CD4-positive, alpha-beta T cell treated with Interleukin-12 subunit alpha and Interleukin-12 subunit beta, for 1 hour (primary cell): ENCODE data around the gene ROPN1L.
"Not testable (repeated sequence)": the region's sequence is repeated elsewhere in the genome, so short reads cannot be mapped to it uniquely, and the experiment has no call there.

Experiments used
- DNase-seq: peaks from one replicate; pipeline ENCODE4 v3.0.0-alpha.2; 2020

Gene ROPN1L

DNA sequence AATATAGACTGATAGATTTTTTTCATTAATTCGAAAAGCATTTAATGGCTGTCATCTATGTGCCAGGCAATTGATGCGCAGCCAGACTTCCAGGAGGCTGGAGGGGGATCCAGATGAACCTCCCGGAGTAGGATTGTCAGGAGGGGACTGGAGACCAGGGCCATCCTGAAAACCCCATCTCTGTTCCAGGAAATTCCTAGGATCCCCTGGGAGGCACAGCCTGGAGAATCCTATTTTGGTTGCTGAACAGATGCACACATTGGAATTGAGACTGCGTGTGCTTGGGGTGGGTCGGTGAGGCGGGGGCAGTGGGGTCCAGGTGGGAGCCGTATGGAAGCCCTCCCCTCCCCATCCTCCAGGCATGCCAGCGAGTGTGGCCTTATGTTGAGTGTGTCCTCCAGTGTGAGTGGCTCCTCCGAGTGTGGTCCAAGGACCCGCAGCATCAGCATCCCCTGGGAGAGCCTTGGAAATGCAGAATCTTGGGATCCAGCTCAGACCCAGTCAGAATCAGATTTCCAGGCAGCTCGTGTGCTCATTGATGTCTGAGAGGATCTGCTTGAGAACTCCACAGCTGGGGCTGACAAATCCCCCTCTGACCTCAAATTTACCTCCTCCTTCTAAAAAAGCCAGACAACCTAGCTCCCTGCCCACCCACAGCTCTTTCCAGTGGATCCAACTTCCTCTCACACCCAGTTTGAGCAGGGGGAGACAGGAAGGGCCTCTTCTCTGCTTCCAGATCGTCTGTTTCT lies 38.7 kb downstream of the ROPN1L start:
- no peak for DNase-seq

DNA sequence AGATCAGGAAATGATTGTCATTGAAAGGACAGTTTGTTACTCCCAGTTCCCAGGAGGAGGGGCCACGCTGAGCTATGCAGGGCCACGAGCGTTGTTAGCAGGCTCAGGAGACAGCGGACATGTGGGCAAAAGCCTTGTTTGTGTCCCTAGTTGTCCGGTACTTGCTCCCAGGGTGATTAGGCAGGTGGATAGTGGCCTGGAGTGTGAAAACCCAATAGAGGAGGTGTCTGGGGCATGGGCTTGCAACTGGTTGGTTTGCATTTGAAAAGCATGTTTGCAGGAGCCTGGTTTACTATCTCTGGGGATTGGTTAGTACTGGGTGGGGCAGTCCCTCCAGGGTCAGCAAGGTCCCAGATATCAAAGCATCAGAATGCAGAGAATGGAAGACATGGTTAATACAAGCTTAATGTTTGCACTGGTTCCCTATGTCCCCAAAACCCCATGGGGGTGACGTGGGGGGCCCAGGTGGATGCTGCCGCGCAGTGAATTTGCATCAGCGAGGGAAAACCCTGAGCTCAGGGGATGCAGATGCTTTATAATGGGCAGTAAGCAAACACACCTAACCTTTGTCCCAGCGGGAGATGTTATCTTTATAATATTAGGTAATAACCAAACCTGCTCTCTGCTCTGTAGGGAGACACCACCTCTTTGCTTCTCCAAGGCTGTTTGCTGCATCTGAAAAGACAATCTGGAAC lies 39.7 kb downstream of the ROPN1L start:
- no peak for DNase-seq

DNA sequence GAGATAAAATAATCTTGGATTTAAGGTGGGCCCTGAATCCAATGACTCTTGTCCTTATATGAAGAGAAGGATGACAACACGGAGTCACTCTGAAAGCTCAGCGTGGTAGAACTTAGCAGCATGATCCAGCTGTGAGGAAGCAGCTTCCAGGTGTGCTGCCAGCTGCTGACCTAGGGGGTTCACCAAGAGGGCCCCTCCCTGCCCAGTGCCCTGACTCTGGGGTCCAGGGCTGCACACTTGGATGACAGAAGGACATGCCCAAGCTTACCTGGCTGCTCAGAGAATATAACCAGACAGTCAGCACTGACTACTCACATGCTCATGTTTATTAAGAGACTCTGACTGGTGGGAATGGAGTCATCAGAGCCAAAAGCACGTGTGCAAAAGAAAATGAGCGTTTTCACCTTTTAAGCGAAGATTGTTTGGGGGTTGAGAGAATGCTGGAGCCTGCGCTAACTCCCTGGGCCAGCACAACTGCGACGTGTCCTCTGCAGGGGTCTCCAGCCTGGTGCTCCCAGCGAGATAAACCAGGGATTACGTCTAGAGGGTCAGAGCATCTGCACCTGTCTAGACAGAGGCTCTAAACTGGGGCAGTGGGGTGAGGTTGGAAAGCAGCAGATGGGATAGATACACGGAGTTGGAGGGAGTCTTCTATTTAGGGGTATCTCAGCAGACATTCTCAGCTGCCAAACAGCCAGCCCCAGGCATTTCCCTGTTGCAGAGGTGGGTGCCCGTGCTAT lies 41.3 kb downstream of the ROPN1L start:
- no peak for DNase-seq

DNA sequence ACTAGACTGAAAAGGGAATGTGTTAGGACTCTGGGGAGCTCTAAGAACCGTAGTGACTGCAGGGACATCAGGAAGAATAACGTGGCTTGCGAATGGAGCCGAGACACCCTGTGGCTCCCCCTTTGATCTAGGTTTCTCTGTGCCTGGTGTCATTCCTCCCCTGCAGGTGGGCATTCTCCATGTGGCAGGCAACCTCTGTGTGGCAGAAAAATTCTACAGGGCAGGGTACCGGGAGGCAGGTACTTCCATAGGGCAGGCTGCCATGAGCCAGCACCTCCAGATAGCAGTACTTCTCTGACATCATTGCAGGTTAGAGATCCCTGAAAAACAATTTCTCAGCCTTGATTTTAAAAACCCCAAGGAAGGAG lies 43.1 kb downstream of the ROPN1L start:
- DNase-seq: no peak

DNA sequence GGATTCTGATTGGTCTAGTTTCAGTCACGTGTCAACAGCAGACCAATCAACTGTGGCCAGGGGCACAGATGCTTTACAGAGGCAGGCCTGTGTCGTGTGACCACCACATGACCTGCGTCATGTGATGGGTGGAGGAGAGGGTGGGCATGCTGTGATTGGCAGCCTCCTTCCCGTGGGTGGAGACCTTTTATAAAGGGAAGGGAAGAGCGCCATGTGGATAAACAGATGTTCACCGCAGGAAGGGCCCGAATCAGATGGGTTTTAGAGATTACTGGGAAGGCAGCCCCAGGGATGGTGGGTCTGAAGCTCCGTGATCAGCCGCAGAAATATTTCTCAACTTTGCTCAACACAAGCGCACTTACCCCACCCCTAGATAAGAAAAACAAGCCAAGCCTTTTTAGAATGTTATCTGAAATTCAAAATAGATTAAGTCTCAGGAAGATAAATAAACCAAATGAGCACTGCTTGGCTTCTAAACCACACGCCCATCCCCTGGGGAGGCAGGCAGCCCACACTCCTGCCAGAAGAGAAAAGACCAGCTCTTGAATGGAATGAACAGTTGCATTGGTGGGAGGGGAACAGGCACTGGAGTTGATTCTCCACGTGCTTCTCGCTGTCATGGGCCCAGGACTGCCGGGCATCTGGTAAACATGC lies 43.6 kb downstream of the ROPN1L start:
- DNase-seq: no peak

DNA sequence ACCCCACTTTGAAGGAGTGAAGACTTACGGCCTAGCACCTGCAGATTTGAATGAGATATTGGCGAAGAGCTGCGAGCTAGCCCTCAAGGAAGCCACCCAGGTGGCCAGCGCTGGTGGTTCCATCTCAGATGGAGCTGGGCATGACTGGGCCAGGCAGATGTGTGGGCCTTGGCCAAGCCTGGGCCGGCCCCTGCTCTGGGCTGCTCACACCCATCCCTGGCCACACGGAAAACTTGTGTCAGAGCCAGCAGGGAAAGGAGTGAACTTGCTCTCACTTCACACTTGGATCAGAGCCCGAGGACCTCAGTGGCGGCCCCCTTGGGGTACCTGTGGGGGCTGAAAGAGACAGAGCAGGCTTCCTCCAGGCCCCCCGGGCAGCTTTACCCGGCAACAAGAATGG lies 44.2 kb downstream of the ROPN1L start:
- no peak for DNase-seq

DNA sequence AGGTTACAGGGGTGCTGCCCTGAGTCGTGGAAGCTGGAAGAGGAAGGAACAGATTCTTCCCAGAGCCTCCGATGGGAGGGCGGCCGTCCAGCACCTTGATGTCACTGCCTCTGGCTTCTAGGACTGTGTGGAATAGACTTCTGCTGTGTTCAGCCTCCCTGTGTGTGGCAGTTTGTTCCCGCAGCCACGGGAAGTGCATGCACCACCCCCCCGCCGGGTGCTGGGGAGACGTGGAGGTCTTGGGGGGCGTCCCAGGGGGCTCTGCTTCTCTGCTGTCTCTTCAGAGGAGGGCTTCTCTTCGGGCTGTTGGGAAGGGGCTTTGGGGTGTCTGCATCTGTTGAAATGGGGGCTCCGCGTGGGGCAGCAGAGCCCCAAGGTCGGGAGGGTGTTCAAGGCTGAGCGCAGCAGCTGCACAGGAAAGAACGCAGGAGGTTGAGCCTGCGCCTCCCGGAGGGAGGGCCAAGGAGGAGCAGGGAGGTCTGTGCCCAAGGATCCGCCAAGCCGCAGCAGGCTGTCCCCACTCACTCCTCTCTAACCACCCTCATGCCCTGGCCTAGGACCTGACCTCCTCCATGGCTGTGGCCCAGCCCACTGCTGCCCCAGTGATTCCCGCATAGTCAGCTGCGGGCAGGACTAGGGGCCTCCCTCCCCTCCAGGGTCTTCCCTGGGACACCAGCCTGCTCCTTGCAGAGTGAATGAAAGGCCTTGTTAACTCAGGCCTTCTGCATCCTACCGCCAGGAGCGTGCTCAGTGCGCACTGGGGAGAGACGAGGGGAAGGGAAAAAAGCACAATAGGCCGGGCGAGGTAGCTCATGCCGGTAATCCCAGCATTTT lies 45.0 kb downstream of the ROPN1L start:
- DNase-seq: no peak

DNA sequence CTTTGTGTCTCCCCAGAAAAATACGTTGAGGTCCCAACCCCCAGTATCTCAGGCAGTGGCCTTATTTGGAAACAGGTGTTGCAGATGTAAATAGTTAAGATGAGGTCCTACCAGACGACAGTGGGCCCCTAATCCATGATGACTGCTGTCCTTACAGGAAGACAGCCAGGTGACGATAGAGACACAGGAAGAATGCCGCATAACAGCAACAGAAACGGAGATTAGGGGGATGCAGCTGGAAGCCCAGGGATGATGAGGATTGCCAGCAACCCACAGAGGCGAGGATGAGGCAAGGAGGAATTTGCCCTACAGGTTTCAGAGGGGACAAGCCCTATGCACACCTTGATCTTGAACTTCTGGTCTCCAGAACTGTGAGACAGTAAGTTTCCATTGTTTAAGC lies 46.5 kb downstream of the ROPN1L start:
- DNase-seq: no peak

DNA sequence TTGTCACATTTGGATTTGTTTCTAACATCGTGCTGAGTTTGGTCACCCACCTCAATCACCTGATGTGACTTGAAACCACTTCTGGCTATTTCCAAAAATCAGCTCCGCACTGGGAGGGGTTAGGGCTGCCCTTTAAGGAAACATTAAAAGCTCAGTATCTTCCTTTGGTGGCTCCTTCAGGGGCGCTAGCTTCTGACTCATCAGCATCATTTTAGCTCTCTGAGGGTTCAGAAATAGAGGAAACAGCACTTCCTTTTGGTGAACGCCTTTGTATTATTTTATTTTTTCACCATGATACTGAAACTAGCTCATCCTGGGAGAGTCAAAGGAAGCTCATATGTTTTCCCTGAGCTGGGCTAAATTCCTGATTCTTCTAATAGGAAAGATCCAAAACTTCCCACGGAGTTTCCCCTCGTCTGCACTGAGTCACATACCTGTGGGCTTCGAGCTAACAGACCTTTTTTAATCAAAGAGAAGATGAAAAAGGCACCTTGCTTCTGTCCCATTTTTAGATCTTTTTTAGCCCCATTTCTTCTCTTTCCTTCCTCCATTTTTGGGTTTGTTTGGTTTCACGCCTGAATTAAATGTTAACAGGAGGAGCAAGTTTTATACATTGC lies 48.2 kb downstream of the ROPN1L start:
- DNase-seq: peak; percentile 29

DNA sequence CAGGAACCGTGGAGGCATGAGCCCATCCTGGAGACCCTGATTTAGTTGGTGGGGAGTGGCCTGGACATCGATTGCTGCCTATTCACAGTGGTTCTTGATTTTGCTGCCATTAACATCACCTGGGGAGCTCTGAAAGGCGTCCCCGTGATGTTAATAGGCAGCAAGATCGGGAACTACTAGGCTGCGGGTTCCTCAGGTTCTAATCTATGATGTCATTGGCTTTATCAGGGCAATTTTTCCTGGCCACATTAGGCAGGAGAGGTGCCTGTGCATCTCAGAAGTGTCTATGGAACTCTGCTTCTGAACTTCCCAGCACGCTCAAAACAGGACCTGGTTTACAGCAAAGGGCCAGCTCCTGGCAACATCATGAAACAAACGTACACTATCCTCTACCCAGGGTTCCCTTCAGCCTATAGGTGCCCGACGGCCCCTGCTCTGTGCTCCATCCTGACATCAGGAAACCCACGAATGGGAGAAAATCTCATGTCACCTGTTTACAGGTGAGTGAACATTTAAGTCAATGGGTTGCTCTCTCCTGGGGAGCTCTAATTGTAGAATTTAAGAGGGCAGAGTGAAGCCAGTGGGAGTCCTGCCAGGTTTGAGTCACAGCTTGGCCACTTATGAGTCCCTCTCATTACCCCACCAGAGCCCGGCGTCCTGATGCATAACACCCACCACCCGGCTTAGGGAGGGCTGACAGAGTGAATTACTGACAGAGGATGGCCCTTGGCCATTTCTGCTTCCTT lies 49.4 kb downstream of the ROPN1L start:
- no peak for DNase-seq

DNA sequence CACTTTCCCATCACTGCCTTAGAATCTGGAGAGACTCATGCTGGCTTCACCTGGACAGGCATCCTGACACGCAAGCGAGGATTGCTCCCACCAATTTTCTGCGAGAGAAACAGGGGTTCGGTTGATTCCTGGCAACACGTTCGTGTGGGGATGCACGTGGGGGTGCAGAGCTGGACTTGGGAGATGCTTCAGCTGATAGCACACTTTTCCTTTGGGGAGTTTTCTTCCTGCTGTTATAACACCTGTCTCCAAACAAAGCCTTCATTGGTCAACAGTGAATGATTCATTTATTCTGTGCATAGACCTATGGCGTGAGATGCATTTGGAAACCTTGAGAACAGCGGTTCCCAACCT lies 50.0 kb downstream of the ROPN1L start:
- no peak for DNase-seq

DNA sequence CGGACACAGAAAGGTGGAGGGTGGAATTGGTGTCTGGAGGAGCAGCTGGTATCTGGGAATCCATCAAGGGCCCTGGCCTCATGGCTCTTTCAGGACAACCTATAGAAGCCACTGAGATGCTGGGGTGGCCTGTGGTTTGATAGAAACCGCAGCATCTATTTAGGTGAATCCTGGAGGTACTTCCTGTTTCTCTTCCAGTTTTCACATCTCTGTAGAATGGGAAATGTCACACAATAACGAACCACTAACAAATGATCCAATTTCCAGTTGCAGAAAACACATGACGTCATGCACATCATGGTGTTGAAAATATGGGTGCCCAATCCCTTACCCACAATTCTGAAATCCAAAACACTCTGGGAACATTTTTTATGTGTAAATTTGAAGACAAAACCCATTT lies 52.2 kb downstream of the ROPN1L start:
- DNase-seq: no peak

DNA sequence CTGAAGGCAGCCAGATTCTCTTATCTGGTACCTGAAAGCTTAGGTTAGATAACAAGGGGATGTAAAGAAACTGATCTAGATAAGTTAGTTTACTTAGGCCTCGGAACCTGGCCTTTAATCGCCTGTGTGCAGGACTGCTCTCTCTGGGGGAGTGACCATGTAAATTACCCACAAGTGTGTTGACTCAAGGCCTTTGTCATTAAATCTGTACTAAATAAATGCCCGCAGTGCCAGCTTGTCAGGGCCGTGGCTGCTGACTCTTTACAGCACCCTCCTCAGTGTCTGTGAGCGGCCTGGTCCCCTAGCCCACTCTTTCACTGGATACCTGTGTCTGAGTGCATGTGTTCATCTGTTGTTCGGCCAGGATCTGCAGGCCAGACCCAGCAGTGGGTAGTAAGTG lies 52.8 kb downstream of the ROPN1L start:
- DNase-seq: not testable (repeated sequence)

DNA sequence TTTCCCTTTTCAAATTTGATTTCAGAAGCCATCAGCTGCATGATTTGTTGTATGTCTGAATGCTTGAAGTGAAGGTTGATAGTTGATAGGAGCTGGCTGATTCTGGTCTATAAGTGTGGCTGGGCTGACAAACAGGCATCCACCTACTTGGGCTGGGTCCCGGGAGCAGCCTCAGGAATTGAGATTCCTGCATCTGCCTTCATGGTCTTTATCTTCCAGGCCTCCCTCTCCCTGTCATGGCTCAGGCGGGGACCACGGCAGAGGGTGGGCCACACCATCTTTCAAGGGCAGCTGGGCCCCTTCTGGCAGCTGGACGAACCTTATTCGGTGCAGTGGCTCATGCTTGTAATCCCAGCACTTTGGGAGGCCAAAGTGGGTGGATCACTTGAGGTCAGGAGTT lies 55.9 kb downstream of the ROPN1L start:
- DNase-seq: no peak

DNA sequence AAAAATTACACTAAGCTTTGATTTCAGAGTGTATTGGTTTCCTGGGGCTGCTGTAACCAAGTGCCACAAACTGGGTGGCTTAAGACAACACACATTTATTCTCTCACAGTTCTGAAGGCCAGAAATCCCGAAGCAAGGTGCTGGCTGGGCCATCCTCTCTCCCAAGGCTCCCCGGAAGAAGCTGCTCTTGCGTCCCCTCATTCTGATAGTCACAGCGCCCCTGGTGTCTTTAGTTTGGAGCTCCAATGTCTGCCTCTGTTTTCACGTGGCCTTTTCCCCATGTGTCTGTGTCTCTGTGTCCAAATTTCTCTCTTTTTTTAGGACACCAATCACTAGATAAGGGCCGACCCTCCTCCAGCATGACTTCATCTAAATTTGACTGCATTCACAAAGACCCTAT lies 56.7 kb downstream of the ROPN1L start:
- DNase-seq: no peak

DNA sequence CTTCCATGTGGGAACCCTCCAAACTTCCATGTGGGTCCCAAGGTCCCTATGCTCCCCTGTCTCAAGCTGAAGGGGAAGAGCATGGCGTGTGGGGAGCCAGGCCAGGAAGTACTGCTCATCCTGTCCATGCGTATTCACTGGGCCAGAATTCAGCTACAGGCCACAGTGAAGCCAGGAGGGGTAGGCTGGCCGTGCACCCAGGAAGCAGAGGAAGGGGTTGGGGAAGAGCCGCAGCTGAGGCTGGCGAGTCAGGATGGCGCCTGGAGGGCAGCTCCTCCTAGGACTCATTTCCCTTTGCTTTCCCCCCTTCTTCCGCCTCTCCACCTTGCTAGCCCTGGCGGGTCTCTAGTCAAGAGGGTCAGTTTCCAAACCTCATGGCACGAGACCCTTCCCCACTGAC lies 57.4 kb downstream of the ROPN1L start:
- no peak for DNase-seq

DNA sequence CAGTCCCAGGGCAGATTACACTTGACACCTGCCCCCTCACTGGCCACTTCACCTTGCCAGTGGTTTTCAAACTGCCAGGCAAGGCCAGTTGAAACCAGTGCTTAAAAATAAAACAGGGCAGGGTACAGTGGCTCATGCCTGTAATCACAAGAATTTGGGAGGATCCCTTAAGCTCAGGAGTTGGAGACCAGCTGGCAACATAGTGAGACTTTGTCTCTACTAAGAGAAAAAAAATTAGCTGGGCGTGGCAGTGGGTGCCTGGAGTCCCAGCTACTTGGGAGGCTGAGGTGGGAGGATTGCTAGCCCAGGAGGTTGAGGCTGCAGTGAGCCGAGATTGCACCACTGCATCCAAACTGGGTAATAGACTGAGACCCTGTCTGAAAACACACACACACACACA lies 58.1 kb downstream of the ROPN1L start:
- DNase-seq: no peak

DNA sequence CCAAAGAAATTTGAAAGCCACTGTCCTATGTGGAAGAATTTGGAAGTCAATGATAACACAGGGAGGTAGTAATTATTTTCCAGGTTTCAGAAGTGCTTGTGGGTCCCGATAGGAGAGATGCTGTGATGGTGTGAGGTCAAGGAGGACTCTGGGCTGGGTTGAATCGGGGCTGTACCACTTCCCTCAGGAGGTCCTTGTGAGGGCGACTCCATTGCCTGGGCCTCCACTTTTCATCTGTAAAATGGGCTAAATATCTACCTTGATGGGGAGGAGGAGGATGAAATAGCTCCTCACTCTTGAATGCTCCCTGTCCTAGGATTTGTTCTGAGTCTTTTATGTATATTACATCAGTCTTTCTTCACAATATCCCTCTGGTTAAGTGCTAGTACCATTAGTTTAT lies 59.0 kb downstream of the ROPN1L start:
- no peak for DNase-seq

DNA sequence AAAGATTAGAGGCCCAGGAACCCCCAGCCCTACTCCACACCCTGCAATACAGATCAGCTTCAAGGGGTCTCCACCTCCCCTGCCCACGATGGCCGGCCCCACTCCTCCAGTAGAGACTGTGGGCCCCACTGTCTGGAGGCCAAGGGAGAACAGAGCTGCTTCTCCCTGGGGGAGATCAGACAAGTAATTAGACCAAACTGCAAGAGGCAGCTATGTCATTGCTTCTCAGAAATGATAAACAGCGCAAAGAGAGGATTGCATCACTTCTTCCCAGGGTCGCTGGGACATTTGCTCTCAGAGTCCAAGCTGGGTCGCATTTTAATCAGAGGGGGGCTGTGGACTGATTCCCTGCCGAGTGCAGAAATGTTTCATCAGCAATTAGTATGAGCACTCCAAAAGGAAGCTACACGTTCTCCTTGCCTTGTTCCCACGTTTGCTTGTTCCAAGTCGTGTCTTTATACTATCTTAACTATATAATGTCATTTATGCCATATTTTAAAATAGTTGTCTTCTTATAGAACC lies 59.9 kb downstream of the ROPN1L start:
- DNase-seq: no peak

DNA sequence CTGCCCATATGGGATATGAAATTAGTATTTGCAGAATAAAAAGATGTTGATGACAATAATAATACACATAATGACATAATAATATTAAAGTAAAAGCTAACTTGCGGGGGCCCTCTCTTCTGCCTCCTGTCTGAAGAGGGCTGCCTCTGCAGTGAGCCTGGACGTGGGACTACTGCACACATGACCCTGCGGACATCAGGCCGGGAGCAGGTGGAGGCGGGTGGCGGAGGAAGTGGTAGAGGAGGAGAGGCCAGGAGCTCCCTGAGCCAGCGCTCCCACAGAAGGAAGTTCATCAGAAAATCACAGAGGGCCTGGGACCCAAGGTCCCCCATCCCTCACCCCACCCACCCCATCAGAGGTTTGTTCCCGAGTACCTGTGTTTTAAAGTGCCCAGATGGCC lies 60.5 kb downstream of the ROPN1L start:
- DNase-seq: no peak

DNA sequence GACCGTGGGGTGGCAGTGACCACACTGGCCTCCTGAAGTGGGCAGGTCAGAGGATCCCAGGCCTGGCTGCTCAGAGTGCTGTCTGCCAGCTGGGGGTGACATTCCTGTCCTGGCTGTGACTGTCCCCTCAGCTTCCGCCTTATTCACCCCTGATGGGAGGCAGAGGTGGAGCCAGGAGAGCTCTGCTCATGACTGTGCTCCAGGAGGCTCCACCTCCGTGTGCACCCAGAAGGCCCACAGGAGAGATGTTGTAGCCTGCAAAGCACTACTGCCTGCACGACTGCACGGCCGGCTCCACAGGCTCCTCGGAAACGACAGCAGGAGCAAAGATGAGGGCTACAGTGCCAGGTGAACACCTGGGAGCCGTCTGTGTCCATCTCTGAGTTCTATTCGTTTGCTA lies 60.9 kb downstream of the ROPN1L start:
- DNase-seq: no peak
